ENCODE measurements around the gene KL. TPM values are rescaled to one million over a fixed set of nuclear protein-coding genes. Genes with fewer than 3 reads are reported as not detected.

The KL gene
- total RNA-seq, 1 experiment from 2014 or later, result 1.3 TPM

DNA sequence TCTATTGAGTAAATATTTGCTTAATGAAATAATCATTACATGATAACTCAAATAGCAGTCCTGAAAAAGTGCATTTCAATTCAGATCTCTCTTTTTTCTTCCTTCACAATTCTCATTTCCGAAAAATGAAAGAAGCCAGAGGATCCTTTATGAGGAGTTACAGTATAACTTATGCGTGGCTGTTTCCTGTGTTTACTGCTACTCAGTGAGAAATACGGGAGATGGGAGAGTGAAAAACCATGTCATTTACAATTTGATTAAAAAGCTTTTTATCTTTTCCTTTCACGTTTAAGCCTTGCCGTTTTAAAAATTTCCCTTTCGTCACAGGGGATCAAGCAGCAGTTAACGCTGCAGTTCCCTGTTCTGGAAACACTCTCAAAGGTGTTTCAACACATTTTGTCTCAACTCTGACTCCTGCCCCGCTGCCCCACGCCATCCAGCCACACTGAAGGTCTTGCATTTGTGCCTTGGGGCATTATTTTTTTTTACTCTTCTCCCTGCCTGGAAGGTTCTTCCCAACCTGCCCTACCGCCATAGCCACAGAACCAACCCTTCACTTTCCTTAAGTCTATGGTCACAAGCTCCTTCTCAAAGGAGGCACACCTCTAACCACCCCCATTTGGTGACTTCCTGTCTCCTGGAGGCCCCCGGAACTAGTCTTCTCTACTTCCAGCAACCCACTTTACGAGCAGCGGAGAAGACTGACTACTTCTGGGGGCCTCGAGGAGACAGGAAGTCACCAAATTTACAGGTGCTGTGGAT lies 17.0 kb downstream of the KL start:
- H3K27me3 ChIP-seq (replicated peaks; ENCODE audit: control insufficient read depth, insufficient read depth, low read length), result no peaks in the 10 kb centered on the region
- no peak for DNase-seq
- H3K4me1 Mint-ChIP-seq (ENCODE audit: low read depth, unreplicated experiment), result no peaks in the 10 kb centered on the region
- TF ChIP-seq, protein P1, sequence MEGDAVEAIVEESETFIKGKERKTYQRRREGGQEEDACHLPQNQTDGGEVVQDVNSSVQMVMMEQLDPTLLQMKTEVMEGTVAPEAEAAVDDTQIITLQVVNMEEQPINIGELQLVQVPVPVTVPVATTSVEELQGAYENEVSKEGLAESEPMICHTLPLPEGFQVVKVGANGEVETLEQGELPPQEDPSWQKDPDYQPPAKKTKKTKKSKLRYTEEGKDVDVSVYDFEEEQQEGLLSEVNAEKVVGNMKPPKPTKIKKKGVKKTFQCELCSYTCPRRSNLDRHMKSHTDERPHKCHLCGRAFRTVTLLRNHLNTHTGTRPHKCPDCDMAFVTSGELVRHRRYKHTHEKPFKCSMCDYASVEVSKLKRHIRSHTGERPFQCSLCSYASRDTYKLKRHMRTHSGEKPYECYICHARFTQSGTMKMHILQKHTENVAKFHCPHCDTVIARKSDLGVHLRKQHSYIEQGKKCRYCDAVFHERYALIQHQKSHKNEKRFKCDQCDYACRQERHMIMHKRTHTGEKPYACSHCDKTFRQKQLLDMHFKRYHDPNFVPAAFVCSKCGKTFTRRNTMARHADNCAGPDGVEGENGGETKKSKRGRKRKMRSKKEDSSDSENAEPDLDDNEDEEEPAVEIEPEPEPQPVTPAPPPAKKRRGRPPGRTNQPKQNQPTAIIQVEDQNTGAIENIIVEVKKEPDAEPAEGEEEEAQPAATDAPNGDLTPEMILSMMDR (IDR thresholded peaks at IDR 0.05; ENCODE audit: insufficient read depth in 1 of 2, low read depth in 1 of 2, low read length in 1 of 2, severe bottlenecking in 1 of 2, unreplicated experiment in 1 of 2), result no peak
- no peak overlapping the region for H3K4me3 ChIP-seq (ENCODE audit: low read depth, low read length)
- intact Hi-C loops (cut with micrococcal nuclease; ENCODE audit: unreplicated experiment), result no loop called here
- no peaks in the 10 kb centered on the region for H3K9me3 ChIP-seq
- H3K4me3 Mint-ChIP-seq (ENCODE audit: unreplicated experiment), result no peak overlapping the region
- H3K4me1 ChIP-seq, result no peaks in the 10 kb centered on the region
- no peaks in the 10 kb centered on the region for H3K36me3 ChIP-seq (ENCODE audit: control insufficient read depth, insufficient read depth, low read length)
- no TSS peak for BruUV-seq (replicated peaks)
- ChIA-PET CTCF (interaction anchor here (0.6 kb wide), 1 partner anchor 53 kb away, joined by 3 read pairs; no protein-coding TSS in a partner anchor), POLR2A (no interaction called here)
- no peak overlapping the region for H3K27ac Mint-ChIP-seq (ENCODE audit: unreplicated experiment)
- no peaks in the 10 kb centered on the region for H3K36me3 Mint-ChIP-seq (ENCODE audit: insufficient read depth, unreplicated experiment)
- H3K27me3 Mint-ChIP-seq (ENCODE audit: insufficient read depth, unreplicated experiment), result no peaks in the 10 kb centered on the region
- no peaks in the 10 kb centered on the region for H3K9me3 Mint-ChIP-seq (ENCODE audit: unreplicated experiment)

DNA sequence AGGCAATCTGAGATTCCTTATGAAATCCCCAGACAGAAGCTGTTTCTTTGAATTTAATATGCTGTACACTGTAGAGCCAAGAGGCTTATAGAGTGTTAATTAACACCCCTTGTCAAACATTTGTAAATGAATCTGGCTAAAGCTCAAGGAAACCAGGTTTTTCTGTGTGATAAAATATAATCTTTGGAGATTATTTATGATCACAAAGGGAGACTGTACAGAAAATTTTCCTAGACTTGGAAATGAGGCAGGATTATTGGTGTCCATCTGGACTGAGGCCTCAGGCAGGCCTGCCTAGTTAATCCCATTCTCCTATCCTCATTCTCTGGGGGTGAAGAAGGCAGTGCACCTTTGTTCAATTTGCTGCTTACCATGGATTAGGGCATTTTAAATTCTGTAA lies 17.8 kb downstream of the KL start:
- H3K4me3 Mint-ChIP-seq (ENCODE audit: unreplicated experiment), result no peak overlapping the region
- intact Hi-C loops (cut with micrococcal nuclease; ENCODE audit: unreplicated experiment), result no loop called here
- H3K27ac Mint-ChIP-seq (ENCODE audit: unreplicated experiment), result no peak overlapping the region
- CTCF ChIA-PET, result no interaction called here
- H3K4me1 ChIP-seq, result no peaks in the 10 kb centered on the region
- no peak for DNase-seq
- H3K4me3 ChIP-seq (ENCODE audit: low read depth, low read length), result no peak overlapping the region
- POLR2A ChIA-PET, result no interaction called here
- BruUV-seq (replicated peaks), result no TSS peak
- H3K27me3 ChIP-seq (replicated peaks; ENCODE audit: control insufficient read depth, insufficient read depth, low read length), result no peaks in the 10 kb centered on the region
- no peaks in the 10 kb centered on the region for H3K36me3 ChIP-seq (ENCODE audit: control insufficient read depth, insufficient read depth, low read length)
- TF ChIP-seq, protein P1 (IDR thresholded peaks at IDR 0.05; ENCODE audit: insufficient read depth in 1 of 2, low read depth in 1 of 2, low read length in 1 of 2, severe bottlenecking in 1 of 2, unreplicated experiment in 1 of 2), result no peak
- H3K36me3 Mint-ChIP-seq (ENCODE audit: insufficient read depth, unreplicated experiment), result no peaks in the 10 kb centered on the region
- no peaks in the 10 kb centered on the region for H3K27me3 Mint-ChIP-seq (ENCODE audit: insufficient read depth, unreplicated experiment)
- no peaks in the 10 kb centered on the region for H3K9me3 ChIP-seq
- no peaks in the 10 kb centered on the region for H3K9me3 Mint-ChIP-seq (ENCODE audit: unreplicated experiment)
- H3K4me1 Mint-ChIP-seq (ENCODE audit: low read depth, unreplicated experiment), result no peaks in the 10 kb centered on the region

DNA sequence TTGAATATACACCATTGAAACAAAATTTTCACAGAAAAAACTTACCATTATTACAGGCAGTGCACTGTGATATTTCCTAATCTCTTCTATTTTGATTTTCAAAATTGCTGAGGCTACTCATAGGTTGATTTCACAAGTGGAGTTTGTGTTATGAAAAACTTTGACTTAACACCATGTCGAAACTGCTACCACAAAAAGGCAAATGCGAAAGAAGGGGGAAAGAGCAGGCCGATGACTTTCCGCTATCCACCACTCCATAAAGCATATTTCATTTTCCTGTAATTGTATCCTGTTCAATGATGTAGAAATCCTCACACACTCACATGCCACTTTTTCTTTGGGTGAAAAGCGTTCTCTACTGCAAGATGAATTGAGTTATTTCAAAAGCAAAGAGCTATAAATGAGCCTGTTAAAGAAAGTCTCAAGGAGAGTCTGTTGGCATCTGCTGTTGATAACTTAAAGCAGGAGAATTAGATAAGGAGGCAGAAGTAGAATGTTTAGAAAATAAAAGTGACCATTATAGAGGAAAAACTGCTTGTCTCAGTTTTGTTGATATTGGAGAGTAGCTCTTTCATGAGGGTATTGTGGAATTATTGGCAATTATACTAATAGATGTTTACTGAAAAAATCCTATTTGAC lies 18.8 kb downstream of the KL start:
- no peaks in the 10 kb centered on the region for H3K27me3 ChIP-seq (replicated peaks; ENCODE audit: control insufficient read depth, insufficient read depth, low read length)
- BruUV-seq (replicated peaks), result no TSS peak
- Mint-ChIP-seq H3K27me3 (ENCODE audit: insufficient read depth, unreplicated experiment) (no peaks in the 10 kb centered on the region), H3K4me1 (ENCODE audit: low read depth, unreplicated experiment) (no peaks in the 10 kb centered on the region), H3K36me3 (ENCODE audit: insufficient read depth, unreplicated experiment) (no peaks in the 10 kb centered on the region), H3K9me3 (ENCODE audit: unreplicated experiment) (no peaks in the 10 kb centered on the region), H3K27ac (ENCODE audit: unreplicated experiment) (no peak overlapping the region), H3K4me3 (ENCODE audit: unreplicated experiment) (no peak overlapping the region)
- intact Hi-C loops (cut with micrococcal nuclease; ENCODE audit: unreplicated experiment), result no loop called here
- ChIA-PET CTCF (no interaction called here), POLR2A (no interaction called here)
- TF ChIP-seq, protein P1 (IDR thresholded peaks at IDR 0.05; ENCODE audit: insufficient read depth in 1 of 2, low read depth in 1 of 2, low read length in 1 of 2, severe bottlenecking in 1 of 2, unreplicated experiment in 1 of 2), result no peak
- no peak overlapping the region for H3K4me3 ChIP-seq (ENCODE audit: low read depth, low read length)
- H3K4me1 ChIP-seq, result no peaks in the 10 kb centered on the region
- H3K36me3 ChIP-seq (ENCODE audit: control insufficient read depth, insufficient read depth, low read length), result no peaks in the 10 kb centered on the region
- DNase-seq, result no peak
- H3K9me3 ChIP-seq, result no peaks in the 10 kb centered on the region
